ENCODE results near the gene PAM. TPM values are rescaled to one million over a fixed set of nuclear protein-coding genes. Genes with fewer than 3 reads are reported as not detected.
"Not testable (repeated sequence)": the region's sequence is repeated elsewhere in the genome, so short reads cannot be mapped to it uniquely, and the experiment has no call there.

The PAM gene
- total RNA-seq, 1 experiment from 2014 or later, result 400 TPM

- not testable (repeated sequence) for DNase-seq (ENCODE audit: low read depth)
Observed at GRCh38 chr5:102751903-102752376, 3.2 kb upstream of the PAM start.

DNA sequence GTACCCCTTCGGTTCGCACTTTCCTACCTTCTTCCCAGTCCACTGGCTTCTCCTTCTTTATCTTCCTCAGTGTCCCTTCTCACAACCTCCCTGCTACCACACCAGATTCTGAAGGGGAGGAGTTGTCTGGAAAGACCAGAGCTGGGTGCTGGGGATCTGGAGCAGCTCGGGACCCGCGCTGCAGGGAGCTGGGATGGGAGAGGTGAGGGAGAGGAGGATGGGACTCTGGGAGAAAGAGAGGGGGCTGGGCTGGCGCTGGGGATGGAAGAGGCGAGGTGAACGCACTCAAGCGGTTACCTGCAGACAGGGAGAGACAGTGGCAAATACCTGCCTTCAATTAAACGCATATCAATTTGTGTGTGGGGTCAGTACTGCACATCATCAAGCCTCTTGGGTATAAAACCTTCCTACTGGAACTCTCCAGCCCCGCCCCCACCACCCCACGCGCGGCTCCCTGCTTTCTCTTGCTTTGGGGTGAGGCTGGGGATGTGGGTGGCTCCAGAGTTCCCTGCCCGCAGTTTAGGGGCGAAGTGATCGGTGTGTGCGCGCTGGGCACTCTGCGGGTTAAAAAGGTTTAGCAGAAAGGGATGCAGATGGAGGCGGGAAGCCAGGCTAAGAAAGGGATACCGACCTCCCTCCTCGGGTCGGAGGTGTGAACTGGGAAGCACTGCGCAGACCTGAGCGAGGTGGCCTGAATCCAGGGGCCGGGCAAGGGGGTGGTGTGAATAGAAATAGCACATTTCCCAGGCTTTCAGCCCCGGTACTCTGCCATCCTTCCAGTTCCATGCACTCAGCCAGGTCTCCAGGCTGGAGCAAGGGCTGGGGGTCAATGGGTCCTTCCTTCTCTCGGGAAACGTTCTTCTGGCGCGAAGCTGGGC, 977 bp upstream of the PAM start:
- no peak for DNase-seq (ENCODE audit: low read depth)

GRCh38 chr5:102755686-102756371, 724 bp downstream of the PAM start:
- DNase-seq (ENCODE audit: low read depth), result peak; percentile 82

- peak; percentile 30 for DNase-seq (ENCODE audit: low read depth)
Observed at GRCh38 chr5:102758576-102758975, 3.5 kb downstream of the PAM start.

GRCh38 chr5:102759289-102759688, 4.2 kb downstream of the PAM start:
- DNase-seq (ENCODE audit: low read depth), result no peak

DNA sequence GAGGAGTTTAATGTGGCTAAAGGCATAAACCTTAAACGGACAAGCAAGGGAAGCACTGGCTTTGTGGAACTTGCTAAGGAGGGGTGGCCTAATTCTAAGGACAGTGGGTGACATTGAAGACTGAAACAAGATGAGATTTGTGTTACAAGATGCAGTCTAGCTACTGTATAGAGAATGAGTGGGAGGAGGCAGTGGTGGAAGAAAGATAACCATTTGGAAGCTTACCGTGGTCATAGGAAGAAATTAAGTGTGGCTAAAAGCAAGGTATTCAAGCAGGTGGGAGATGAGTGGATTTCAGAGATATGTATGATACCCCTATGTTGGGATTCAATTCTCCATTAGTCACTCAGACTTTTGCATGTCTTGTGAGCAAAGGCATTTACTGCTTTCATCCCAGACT, 4.6 kb downstream of the PAM start:
- DNase-seq (ENCODE audit: low read depth), result no peak

- DNase-seq (ENCODE audit: low read depth), result peak; percentile 37
Observed at GRCh38 chr5:102760815-102761214, 5.7 kb downstream of the PAM start.

GRCh38 chr5:102762095-102762534, 7.0 kb downstream of the PAM start:
- DNase-seq (ENCODE audit: low read depth), result peak; percentile 68

GRCh38 chr5:102762562-102763227, 7.6 kb downstream of the PAM start:
- DNase-seq (ENCODE audit: low read depth), result no peak

GRCh38 chr5:102763734-102764133, 8.6 kb downstream of the PAM start:
- DNase-seq (ENCODE audit: low read depth), result no peak

GRCh38 chr5:102764381-102765004, 9.4 kb downstream of the PAM start:
- DNase-seq (ENCODE audit: low read depth), result no peak

- DNase-seq (ENCODE audit: low read depth), result no peak
Observed at GRCh38 chr5:102765350-102765749, 10.2 kb downstream of the PAM start.

GRCh38 chr5:102766295-102767090, 11.4 kb downstream of the PAM start:
- DNase-seq (ENCODE audit: low read depth), result no peak

- no peak for DNase-seq (ENCODE audit: low read depth)
Observed at GRCh38 chr5:102767862-102768261, 12.8 kb downstream of the PAM start.

GRCh38 chr5:102770803-102771202, 15.7 kb downstream of the PAM start:
- DNase-seq (ENCODE audit: low read depth), result no peak

- no peak for DNase-seq (ENCODE audit: low read depth)
Observed at GRCh38 chr5:102771435-102771834, 16.3 kb downstream of the PAM start.

DNA sequence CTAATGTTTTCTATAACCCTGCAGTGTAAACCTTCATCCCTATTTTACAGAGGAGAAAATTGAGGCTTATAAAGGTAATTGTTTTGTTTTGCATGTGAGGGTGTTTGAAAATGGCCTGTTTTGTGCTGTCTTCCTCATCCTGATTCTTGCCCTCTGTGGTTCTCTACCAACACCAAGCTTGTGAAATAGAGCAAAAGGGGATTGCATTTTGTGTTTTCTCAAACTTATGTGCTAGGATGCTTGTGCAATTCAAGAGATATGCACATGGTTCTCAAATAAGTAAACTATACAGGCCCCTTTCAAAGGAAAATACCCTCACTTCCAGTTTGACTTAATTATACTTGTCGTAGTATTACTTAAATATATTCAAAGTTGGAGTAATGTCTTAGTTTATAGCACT, 17.2 kb downstream of the PAM start:
- no peak for DNase-seq (ENCODE audit: low read depth)

DNA sequence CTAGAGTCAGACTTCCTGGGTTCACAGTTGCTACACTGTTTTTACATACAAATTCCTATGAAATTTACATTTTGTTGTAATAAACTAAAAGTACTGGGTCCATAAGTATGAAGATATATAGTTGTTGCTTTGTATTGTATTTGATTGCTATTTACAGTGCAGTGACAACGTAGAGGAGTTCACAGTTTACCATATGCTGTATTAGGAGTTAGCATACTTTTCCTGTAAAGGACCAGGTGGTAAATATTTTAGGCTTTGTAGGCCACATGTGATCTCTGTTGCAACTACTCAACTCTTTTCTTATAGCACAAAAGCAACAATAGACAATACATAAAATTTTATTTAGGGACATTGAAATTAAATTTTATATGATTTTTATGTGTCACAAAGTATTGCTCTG, 18.0 kb downstream of the PAM start:
- no peak for DNase-seq (ENCODE audit: low read depth)

DNA sequence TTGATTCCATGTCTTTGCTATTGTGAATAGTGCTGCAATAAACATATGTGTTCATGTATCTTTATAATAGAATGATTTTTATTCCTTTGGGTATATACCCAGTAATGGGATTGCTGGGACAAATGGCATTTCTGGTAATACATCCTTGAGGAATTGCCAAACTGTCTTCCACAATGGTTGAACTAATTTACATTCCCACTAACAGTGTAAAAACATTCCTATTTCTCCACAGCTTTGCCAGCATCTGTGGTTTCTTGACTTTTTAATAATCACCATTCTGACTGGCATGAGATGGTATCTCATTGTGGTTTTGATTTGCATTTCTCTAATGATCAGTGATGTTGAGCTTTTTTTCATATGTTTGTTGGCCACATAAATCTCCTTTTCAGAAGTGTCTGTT, 20.7 kb downstream of the PAM start:
- DNase-seq (ENCODE audit: low read depth), result not testable (repeated sequence)

DNA sequence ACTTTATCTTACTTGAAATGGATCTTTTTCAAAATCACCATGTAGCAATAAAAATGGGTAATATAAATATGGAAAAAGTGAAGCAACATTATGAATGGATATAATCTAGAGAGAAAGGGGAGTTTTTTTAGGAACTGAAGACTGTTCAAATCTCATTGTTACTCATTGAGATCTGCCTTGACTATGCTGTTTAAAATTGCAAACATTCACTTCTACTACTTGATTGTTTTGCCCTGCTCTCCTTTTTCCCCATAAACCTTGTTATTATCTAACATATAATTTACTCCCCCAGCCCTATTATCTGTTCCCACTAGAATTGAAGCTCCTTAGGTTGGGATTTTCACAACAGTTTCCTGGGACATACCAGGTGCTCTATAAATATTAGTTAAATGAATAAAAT, 22.0 kb downstream of the PAM start:
- no peak for DNase-seq (ENCODE audit: low read depth)

GRCh38 chr5:102778478-102778877, 23.4 kb downstream of the PAM start:
- DNase-seq (ENCODE audit: low read depth), result peak; percentile 85
